GM21619 (cell line): ENCODE results near the gene SPSB1.

Experiments used
- ATAC-seq: cut with Tn5 transposase; IDR thresholded peaks from one replicate; pipeline ENCODE4 v1.9.1; 2021; ENCODE audit not compliant: unreplicated experiment

Gene SPSB1

DNA sequence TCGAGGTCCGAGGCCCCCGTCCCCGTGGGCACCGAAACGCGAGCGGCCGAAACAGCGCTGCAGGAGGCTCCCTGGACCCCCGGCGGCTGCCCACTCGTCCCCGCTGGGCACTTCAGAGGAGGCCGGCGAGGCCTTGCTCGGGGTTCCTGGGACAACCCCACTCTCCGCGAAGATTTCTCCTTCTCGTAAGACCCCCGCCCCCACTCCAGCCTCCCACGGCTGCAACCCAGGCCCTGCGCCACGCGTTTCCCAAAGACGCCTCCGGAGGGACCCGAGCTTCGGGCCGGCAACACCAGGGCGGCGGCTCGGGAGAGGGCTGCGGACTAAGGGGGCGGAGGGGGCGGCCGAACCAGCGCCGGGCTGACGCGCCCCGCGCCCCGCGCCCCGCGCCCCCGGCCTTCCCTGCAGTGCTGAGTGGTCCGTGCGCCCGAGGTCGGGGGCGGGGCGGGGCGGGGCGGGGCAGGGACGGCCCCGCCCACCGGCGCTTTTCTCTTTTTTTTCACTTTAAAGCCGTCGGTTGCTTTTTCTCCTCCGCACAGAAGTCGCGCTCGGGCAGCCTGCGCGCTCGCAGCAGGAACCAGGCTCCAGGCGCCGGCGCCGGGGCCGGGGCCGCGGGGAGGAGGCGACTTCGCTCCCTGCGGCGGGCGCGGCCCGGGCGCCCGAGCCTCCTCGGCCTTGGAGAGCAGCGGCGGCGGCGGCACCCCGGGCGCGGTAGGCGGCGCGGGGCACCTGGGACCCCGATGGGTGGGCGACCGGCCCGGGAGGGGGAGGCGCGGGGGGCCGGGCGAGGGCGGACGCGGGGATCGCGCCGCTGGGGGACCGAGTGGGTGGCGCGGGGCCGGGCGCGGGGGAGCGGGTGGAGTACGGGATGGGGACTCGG is at the start of gene SPSB1:
TSS of gene SPSB1 (plus strand) at position 534 of the 880 bp plus-strand sequence. CDS start 62,998 bp downstream, outside the sequence.
- ATAC-seq: peak; percentile 46

DNA sequence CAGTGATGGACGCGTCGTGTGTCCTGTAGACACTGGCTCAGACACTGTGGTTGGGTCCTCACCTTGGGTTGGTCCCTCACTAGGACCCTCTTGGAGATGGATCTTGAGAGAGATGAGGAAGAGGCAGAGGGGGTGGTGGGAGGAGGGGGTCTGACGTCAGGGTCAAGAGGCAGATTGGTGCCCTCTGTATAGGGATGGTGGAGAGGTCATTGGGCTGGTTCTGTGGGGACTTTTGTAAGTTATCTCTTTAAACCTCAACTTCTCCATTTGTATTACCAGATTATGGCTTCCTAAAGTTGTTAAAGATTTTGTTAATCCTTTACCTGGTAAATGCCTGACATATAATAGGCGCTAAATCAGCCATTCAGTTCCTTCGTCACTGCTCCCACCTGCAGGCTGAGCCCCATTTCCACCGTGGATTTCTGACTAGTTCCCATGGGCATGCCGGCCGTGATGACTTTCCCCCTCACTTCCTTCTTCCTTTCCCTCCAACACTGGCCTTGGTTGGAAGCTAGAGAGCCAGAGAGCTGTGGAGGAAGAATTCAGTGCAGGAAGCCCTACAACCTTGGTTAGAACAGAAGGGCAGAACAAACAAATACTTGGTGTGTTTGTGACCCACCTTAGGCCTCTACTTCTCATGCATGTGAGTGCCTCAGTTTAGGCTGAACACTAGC is 49.5 kb upstream of the SPSB1 start:
- ATAC-seq: no peak

- no peak for ATAC-seq
These were observed 48.0 kb upstream of the SPSB1 start for GRCh38 chr1:9244501-9245229.

DNA sequence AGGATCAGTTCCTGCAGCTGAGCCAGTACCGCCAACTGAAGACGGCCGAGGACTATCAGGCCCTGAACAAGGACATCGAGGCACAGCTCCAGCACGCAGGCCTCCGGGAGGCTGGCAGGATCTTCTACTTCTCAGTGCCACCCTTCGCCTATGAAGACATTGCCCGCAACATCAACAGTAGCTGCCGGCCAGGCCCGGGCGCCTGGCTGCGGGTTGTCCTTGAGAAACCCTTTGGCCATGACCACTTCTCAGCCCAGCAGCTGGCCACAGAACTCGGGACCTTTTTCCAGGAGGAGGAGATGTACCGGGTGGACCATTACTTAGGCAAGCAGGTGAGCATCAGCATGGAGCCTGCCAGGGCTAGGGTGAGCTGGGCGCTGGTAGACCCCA is 47.5 kb upstream of the SPSB1 start:
- no peak for ATAC-seq

GRCh38 chr1:9245661-9246060 is 47.0 kb upstream of the SPSB1 start:
- ATAC-seq: no peak

DNA sequence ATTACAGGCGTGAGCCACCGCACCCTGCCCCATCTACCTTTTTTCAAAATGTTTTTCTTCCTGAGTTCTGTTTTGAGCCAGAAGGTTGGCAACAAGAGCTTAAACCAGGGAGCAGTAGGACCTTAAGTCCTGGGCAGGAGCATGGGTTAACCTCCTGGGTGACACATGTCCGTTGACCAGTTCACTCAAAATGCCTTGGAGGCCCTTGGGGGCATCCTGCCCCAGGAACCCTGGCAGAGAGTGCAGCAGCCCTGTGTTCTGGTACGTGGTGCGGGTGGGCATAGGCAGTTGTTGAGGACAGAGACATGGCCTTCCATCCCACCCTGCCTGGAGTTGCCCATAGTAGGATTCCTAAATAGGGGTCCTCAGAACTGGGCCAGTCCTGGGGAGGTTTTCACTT is 46.5 kb upstream of the SPSB1 start:
- ATAC-seq: no peak

DNA sequence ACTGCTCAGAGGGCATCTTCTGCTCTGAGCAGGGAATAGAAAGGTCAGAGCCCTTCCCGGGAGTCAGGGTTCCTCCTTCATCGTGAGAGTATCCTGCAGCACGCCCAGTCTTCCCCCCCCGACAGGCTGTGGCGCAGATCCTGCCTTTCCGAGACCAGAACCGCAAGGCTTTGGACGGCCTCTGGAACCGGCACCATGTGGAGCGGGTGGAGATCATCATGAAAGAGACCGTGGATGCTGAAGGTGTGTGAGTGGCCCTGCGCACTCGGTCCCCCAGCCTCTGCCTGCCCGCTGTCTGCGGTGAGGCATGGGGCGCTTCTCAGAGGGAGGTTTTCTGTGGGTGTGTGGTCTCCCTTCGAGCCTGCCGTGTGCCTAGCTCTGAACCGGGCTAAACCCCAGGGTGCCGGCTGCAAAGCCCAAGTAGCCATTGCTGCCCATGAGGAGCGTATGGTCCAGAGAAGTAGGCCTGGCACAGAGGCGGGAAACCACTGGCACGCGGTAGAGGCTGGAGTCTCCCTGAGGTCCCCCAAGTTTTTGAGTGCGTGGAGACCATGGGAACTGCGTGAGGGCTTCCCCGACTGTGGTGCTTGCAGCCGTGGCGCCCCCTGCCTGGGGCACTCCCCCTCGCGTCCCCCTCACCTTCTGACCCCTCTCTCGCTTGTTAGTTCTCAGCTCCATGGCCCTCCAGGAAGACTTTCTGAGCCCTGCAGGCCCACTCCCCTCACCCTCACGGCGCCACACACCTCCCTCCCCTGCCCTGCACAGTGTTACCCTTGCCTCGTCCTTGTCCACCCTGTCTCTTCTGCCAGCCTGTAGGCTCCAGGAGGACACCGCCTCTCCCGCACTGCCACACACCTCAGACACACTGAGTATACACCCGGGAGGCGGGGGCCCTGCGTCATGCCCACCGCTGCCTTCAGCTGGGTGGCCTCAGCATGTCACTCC is 45.6 kb upstream of the SPSB1 start:
- no peak for ATAC-seq

- ATAC-seq: no peak
These were observed 44.8 kb upstream of the SPSB1 start for GRCh38 chr1:9247894-9248293.

- no peak for ATAC-seq
These were observed 44.1 kb upstream of the SPSB1 start for GRCh38 chr1:9248341-9249262.

- no peak for ATAC-seq
These were observed 43.5 kb upstream of the SPSB1 start for GRCh38 chr1:9249263-9249533.

DNA sequence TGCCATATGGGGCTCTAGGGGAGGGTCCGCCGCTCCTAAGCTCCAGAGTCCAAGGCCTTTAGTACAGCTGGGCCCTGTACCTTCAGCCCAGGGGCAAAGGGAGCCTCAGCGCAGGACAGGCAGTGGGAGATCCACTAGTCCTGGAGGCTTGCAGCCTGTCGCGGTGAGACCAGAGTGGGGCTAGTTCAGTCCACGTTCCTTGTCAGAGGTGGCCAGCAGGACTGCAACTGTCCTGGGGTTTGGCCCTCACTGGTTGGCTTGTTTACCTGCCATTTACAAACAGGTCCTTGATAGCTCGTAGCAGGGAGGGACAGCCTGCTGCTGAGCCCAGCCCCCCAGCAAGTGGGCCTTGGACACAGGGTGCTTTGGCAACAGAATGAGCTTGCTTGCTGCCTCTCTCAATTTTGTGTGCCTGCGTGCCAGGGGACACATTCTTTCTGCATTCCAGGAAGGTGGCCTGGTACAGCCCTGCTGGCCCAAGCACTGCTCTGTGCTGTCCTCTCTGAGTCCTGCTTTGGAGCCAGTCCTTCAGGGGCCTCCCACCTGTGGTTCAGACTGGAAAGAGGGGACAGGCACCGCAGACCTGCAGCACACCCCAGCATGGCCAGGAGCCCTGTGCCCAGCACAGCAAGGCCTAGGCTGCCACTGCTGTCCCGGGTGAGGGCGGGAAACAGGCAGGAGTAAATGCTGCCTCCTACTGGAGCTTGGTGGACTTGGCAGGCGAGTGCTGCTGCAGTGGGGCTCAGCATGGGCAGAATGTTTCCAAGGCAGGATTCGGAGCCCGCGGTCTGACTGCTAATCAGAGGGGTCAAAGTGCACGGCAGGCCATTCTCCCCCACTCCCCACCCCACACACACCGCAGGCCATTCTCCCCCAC is 42.9 kb upstream of the SPSB1 start:
- ATAC-seq: no peak

DNA sequence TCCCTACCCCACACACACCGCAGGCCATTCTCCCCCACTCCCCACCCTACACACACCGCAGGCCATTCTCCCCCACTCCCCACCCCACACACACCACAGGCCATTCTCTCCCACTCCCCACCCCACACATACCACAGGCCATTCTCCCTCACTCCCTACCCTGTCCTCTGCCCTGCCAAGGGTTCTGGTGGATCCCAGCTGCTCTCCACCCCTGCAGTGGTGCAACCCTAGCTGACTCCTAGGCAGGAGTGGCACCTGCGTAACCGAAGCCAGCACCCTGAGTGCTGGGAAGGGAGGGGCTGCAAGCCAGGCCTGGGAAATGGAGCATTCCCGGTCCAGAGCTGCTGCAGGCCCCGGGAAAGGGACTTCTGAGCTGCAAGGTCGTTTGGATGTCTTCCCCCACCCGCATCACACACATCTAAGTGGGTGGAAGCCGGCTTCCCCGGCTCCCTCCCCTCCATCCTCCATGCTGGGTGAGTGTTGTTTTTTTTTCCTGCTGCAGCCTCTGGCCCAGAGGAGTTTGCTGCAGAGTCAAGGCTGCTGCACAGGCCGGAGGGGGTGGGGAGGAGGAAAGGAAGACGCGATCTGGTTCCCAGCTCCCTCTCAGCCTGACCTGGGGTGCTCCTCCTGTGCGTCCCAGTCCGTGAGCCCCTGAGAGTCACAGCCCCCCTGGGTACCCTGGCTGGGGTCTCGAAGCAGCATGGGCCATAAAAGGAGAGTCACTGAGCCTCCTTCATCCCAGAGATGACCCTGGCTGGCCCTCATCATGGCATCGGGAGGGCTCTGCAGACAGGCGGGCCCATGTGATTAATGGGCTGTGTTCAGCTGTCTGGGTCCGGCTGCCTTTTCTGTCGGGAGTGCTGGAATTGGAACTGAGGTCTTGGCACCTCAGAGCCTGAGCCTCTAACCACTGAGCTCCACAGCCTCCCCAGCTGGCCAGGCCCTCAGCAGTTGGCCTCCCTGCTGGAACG is 42.0 kb upstream of the SPSB1 start:
- ATAC-seq: no peak

DNA sequence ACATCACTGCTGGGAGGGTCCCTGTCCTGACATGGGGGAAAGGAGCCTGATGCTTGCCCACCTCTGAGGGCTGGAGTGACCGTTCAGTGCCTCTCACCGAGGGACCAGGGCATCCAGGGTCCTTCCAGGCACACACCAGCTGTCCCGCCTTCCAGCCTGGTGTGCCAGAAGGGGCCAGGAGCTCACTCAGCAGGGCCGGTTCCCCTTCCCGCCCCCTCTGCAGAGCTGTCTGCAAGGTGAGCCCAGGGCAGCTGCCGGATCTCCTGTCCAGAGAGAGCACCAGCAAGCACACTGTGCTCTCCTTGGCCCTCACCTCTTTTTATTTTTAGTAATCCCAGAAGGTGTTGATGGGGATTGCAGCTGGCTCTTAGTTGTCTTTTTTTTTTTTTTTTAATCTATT is 41.2 kb upstream of the SPSB1 start:
- ATAC-seq: no peak

GRCh38 chr1:9253004-9253403 is 39.7 kb upstream of the SPSB1 start:
- ATAC-seq: no peak

- ATAC-seq: no peak
These were observed 39.1 kb upstream of the SPSB1 start for GRCh38 chr1:9253453-9254105.

DNA sequence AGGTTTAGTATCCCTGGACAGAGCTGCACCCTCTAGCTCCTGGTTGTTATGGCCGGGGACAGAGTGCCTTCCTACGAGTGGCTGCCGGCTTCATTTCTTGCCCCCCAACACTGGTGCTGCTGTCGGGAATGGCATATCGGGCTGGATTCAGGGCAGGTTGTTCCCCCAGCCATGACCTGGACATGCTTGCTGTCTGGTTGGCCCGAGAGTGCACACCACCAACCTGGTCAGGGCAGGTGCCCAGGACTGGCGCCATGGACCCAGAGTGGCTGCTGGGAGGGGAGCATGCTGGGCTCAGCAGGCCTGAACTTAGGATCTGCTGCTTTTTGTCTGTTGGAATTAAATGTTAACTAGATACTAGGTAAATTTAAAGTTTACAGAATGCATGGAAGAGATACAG is 36.4 kb upstream of the SPSB1 start:
- ATAC-seq: no peak

- ATAC-seq: no peak
These were observed 34.8 kb upstream of the SPSB1 start for GRCh38 chr1:9257851-9258250.
